Measurements from ENCODE around the gene ITGB8.
A peak's percentile ranks its signal among the peaks of the same experiment; 100 is the strongest.

Gene ITGB8

DNA sequence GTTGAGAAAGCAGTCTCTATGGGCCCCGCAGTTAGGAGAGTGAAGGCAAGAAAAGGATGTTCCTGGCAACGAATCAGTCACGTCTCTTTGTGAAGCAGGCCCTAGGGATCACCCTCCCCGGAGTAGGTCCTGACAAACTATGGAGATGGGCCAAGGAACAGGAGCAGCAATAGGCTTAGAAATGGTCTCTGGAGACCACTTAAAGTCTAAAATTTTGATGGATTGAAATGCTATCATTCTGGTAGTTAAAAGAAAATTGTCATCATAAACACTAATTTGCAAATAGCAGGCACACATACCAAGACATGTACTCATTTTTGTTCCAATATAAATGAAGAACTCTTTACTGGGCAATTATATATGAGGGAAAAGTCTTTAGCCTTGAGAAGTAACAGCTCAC lies 123.5 kb downstream of the ITGB8 start:
- ATAC-seq: no peak
- TF ChIP-seq TCF4 (CRISPR knock-in tag; IDR thresholded peaks at IDR 0.05; ENCODE audit: borderline replicate concordance) (no peak), ARNTL (CRISPR knock-in tag; IDR thresholded peaks at IDR 0.05; ENCODE audit: borderline replicate concordance, low read depth) (no peak), ZC3H10 (CRISPR knock-in tag; IDR thresholded peaks at IDR 0.05) (no peak), PPARA (CRISPR knock-in tag; IDR thresholded peaks at IDR 0.05; ENCODE audit: borderline replicate concordance) (no peak), ZFP30 (CRISPR knock-in tag; IDR thresholded peaks at IDR 0.05) (no peak), BACH2 (CRISPR knock-in tag; IDR thresholded peaks at IDR 0.05; ENCODE audit: borderline replicate concordance) (no peak), ZNF70 (CRISPR knock-in tag; IDR thresholded peaks at IDR 0.05) (no peak), OSR1 (CRISPR knock-in tag; IDR thresholded peaks at IDR 0.05) (no peak), CSDC2 (CRISPR knock-in tag; IDR thresholded peaks at IDR 0.05) (no peak), ISL1 (CRISPR knock-in tag; IDR thresholded peaks at IDR 0.05) (no peak), ZNF565 (CRISPR knock-in tag; conservative IDR thresholded peaks at IDR 0.05; ENCODE audit: low read depth) (no peak), GLIS3 (CRISPR knock-in tag; IDR thresholded peaks at IDR 0.05) (no peak), ZFP3 (CRISPR knock-in tag; IDR thresholded peaks at IDR 0.05) (no peak), RARB (CRISPR knock-in tag; IDR thresholded peaks at IDR 0.05) (no peak), TOX (CRISPR knock-in tag; IDR thresholded peaks at IDR 0.05; ENCODE audit: borderline replicate concordance) (no peak)
- TF ChIP-seq, protein P1, sequence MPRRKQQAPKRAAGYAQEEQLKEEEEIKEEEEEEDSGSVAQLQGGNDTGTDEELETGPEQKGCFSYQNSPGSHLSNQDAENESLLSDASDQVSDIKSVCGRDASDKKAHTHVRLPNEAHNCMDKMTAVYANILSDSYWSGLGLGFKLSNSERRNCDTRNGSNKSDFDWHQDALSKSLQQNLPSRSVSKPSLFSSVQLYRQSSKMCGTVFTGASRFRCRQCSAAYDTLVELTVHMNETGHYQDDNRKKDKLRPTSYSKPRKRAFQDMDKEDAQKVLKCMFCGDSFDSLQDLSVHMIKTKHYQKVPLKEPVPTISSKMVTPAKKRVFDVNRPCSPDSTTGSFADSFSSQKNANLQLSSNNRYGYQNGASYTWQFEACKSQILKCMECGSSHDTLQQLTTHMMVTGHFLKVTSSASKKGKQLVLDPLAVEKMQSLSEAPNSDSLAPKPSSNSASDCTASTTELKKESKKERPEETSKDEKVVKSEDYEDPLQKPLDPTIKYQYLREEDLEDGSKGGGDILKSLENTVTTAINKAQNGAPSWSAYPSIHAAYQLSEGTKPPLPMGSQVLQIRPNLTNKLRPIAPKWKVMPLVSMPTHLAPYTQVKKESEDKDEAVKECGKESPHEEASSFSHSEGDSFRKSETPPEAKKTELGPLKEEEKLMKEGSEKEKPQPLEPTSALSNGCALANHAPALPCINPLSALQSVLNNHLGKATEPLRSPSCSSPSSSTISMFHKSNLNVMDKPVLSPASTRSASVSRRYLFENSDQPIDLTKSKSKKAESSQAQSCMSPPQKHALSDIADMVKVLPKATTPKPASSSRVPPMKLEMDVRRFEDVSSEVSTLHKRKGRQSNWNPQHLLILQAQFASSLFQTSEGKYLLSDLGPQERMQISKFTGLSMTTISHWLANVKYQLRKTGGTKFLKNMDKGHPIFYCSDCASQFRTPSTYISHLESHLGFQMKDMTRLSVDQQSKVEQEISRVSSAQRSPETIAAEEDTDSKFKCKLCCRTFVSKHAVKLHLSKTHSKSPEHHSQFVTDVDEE (CRISPR knock-in tag; IDR thresholded peaks at IDR 0.05): no peak
- TF ChIP-seq, protein P2, sequence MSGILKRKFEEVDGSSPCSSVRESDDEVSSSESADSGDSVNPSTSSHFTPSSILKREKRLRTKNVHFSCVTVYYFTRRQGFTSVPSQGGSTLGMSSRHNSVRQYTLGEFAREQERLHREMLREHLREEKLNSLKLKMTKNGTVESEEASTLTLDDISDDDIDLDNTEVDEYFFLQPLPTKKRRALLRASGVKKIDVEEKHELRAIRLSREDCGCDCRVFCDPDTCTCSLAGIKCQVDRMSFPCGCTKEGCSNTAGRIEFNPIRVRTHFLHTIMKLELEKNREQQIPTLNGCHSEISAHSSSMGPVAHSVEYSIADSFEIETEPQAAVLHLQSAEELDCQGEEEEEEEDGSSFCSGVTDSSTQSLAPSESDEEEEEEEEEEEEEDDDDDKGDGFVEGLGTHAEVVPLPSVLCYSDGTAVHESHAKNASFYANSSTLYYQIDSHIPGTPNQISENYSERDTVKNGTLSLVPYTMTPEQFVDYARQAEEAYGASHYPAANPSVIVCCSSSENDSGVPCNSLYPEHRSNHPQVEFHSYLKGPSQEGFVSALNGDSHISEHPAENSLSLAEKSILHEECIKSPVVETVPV (CRISPR knock-in tag; IDR thresholded peaks at IDR 0.05): no peak
- TF ChIP-seq, protein P3, sequence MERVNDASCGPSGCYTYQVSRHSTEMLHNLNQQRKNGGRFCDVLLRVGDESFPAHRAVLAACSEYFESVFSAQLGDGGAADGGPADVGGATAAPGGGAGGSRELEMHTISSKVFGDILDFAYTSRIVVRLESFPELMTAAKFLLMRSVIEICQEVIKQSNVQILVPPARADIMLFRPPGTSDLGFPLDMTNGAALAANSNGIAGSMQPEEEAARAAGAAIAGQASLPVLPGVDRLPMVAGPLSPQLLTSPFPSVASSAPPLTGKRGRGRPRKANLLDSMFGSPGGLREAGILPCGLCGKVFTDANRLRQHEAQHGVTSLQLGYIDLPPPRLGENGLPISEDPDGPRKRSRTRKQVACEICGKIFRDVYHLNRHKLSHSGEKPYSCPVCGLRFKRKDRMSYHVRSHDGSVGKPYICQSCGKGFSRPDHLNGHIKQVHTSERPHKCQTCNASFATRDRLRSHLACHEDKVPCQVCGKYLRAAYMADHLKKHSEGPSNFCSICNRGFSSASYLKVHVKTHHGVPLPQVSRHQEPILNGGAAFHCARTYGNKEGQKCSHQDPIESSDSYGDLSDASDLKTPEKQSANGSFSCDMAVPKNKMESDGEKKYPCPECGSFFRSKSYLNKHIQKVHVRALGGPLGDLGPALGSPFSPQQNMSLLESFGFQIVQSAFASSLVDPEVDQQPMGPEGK (CRISPR knock-in tag; IDR thresholded peaks at IDR 0.05; ENCODE audit: borderline replicate concordance): no peak

DNA sequence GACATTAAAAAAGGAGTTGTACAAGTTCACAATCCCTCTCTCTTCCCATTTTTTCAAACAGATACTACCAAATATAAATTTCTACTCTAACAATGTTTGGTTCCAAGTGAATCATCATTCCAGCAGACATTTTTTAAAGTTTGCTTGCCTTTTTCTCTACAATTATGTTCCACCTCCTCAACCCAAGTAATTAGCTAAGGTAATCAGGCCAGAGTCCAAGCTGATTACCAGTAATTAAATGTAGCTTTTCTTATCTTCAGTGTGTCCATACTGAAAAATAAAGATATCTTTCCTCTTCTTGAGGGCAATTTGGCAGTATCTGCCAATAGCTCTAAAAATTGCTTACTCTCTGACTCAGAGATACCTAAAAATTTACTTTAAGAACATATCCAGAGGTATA lies 126.0 kb downstream of the ITGB8 start:
- ATAC-seq: no peak
- TF ChIP-seq ZNF70 (CRISPR knock-in tag; IDR thresholded peaks at IDR 0.05): no peak
- TF ChIP-seq, protein P3 (CRISPR knock-in tag; IDR thresholded peaks at IDR 0.05; ENCODE audit: borderline replicate concordance): no peak

DNA sequence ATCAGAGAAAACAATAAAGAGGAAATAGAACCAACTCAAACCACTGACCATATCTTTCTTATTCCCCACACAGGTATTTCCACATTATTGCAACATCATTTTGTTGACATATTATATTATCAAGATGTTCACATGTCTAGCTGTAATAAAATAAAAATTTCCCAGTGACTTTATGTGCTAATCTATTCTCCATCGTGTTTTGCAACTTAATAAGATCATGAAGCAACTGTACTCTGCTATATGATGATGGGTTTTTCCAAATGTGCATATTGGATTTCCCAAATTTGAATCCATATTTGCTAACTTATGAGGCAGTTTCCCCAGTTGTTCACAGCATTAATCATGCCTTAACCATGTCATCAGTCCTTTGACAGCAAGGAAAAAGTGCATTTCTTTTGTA lies 127.8 kb downstream of the ITGB8 start:
- no peak for TF ChIP-seq ZFP30 (CRISPR knock-in tag; IDR thresholded peaks at IDR 0.05)
- TF ChIP-seq PPARA (CRISPR knock-in tag; IDR thresholded peaks at IDR 0.05; ENCODE audit: borderline replicate concordance): no peak
- TF ChIP-seq ARNTL (CRISPR knock-in tag; IDR thresholded peaks at IDR 0.05; ENCODE audit: borderline replicate concordance, low read depth): no peak
- TF ChIP-seq OSR1 (CRISPR knock-in tag; IDR thresholded peaks at IDR 0.05): no peak
- no peak for TF ChIP-seq CSDC2 (CRISPR knock-in tag; IDR thresholded peaks at IDR 0.05)
- 0 out of 2 replicates have a peak, but pooled peaks have one; percentile 8 for TF ChIP-seq ISL1 (CRISPR knock-in tag; IDR thresholded peaks at IDR 0.05)
- ATAC-seq: no peak

DNA sequence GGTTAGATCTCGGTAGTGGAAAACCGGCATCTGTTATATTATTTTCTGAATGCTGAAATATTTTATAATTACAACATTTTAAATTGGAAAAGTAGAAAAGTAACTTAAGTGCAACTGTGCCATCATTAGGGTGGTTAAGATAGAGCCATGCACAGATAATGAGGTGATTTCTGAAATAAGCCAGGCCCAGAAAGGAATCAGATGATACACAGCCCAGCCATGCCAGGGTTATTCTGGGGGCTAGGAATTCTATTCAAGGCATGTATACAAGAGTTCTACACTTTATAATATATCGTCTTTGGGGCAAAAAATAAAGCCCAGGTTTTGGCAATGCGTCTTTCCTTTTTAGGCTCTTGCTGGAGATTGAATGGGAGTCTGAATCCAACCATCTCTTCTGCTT lies 128.7 kb downstream of the ITGB8 start:
- no peak for ATAC-seq
- TF ChIP-seq BACH2 (CRISPR knock-in tag; IDR thresholded peaks at IDR 0.05; ENCODE audit: borderline replicate concordance) (no peak), ZNF8 (CRISPR knock-in tag; IDR thresholded peaks at IDR 0.05) (no peak), TCF4 (CRISPR knock-in tag; IDR thresholded peaks at IDR 0.05; ENCODE audit: borderline replicate concordance) (no peak), GLIS3 (CRISPR knock-in tag; IDR thresholded peaks at IDR 0.05) (no peak), ZFP30 (CRISPR knock-in tag; IDR thresholded peaks at IDR 0.05) (no peak)
- TF ChIP-seq, protein P1 (CRISPR knock-in tag; IDR thresholded peaks at IDR 0.05): no peak
- TF ChIP-seq, protein P2 (CRISPR knock-in tag; IDR thresholded peaks at IDR 0.05): no peak
